H9 (cell line): ENCODE measurements around the gene GABARAP. TPM values are rescaled to one million over a fixed set of nuclear protein-coding genes. Genes with fewer than 3 reads are reported as not detected.

Experiments
- DNase-seq: peaks from one replicate; pipeline ENCODE4 v3.0.0-alpha.2; 2017
- H2AFZ ChIP-seq: one replicate; pipeline ENCODE4 v1.6.1; 2013; ENCODE audit warnings: mild to moderate bottlenecking, low read length, control low read depth, moderate library complexity
- H2AK5ac ChIP-seq: 2 replicates; pipeline ENCODE4 v1.6.1; 2013; ENCODE audit warnings: low read length, control low read depth, mixed read lengths; ENCODE audit not compliant: insufficient read length
- H2BK120ac ChIP-seq: one replicate; pipeline ENCODE4 v1.6.1; 2013; ENCODE audit warnings: low read depth, mild to moderate bottlenecking, low read length, control low read depth, inconsistent platforms; ENCODE audit not compliant: poor library complexity, severe bottlenecking
- H2BK12ac ChIP-seq: 2 replicates; pipeline ENCODE4 v1.6.1; 2013; ENCODE audit warnings: low read length, control low read depth, mixed read lengths, low read depth; ENCODE audit not compliant: insufficient read length
- H2BK15ac ChIP-seq: 2 replicates; pipeline ENCODE4 v1.6.1; 2013; ENCODE audit warnings: low read depth, low read length, control low read depth
- H2BK20ac ChIP-seq: one replicate; pipeline ENCODE4 v1.6.1; 2013; ENCODE audit warnings: low read depth, mild to moderate bottlenecking, low read length, control low read depth, inconsistent platforms; ENCODE audit not compliant: poor library complexity, severe bottlenecking
- H2BK5ac ChIP-seq: 2 replicates; pipeline ENCODE4 v1.6.1; 2013; ENCODE audit warnings: low read length, control low read depth, mixed read lengths; ENCODE audit not compliant: insufficient read length
- H3K14ac ChIP-seq: 2 replicates; pipeline ENCODE4 v1.6.1; 2013; ENCODE audit warnings: low read length, control low read depth; ENCODE audit not compliant: insufficient read depth
- H3K18ac ChIP-seq: 2 replicates; pipeline ENCODE4 v1.6.1; 2013; ENCODE audit warnings: low read depth, mild to moderate bottlenecking, mixed read lengths, low read length, control low read depth; ENCODE audit not compliant: insufficient read length
- H3K23ac ChIP-seq: 2 replicates; pipeline ENCODE4 v1.6.1; 2013; ENCODE audit warnings: low read length, control low read depth, mixed read lengths, low read depth; ENCODE audit not compliant: insufficient read length
- H3K23me2 ChIP-seq: 2 replicates; pipeline ENCODE4 v1.6.1; 2013; ENCODE audit warnings: low read depth, mild to moderate bottlenecking, mixed read lengths, low read length, control low read depth; ENCODE audit not compliant: insufficient read length, poor library complexity, severe bottlenecking
- H3K27ac ChIP-seq: 2 replicates; pipeline ENCODE4 v1.5.1; 2013; ENCODE audit warnings: low read length, control low read depth, mixed read lengths, low read depth; ENCODE audit not compliant: insufficient read length
- H3K27me3 ChIP-seq: 2 replicates; pipeline ENCODE4 v1.6.1; 2013; ENCODE audit warnings: low read length, control low read depth, inconsistent platforms; ENCODE audit not compliant: insufficient read depth
- H3K4ac ChIP-seq: 2 replicates; pipeline ENCODE4 v1.6.1; 2013; ENCODE audit warnings: low read depth, mild to moderate bottlenecking, control low read depth, inconsistent platforms, low read length, moderate library complexity
- H3K4me1 ChIP-seq: 2 replicates; pipeline ENCODE4 v1.6.1; 2013; ENCODE audit warnings: low read length, control low read depth, inconsistent platforms; ENCODE audit not compliant: insufficient read depth
- H3K4me2 ChIP-seq: 2 replicates; pipeline ENCODE4 v1.6.1; 2013; ENCODE audit warnings: low read length, control low read depth, mixed read lengths; ENCODE audit not compliant: insufficient read length, insufficient read depth
- H3K56ac ChIP-seq: 2 replicates; pipeline ENCODE4 v1.6.1; 2013; ENCODE audit warnings: low read depth, mild to moderate bottlenecking, mixed read lengths, low read length, control low read depth; ENCODE audit not compliant: insufficient read length
- H3K79me1 ChIP-seq: 2 replicates; pipeline ENCODE4 v1.6.1; 2013; ENCODE audit warnings: low read depth, mild to moderate bottlenecking, moderate library complexity, low read length, control low read depth, inconsistent platforms; ENCODE audit not compliant: insufficient read depth, poor library complexity, severe bottlenecking
- H3K79me2 ChIP-seq: 2 replicates; pipeline ENCODE4 v1.6.1; 2013; ENCODE audit warnings: low read length, control low read depth, inconsistent platforms; ENCODE audit not compliant: insufficient read depth
- H3K9ac ChIP-seq: 2 replicates; pipeline ENCODE4 v1.6.1; 2013; ENCODE audit warnings: low read length, control low read depth, mixed read lengths; ENCODE audit not compliant: insufficient read length; ENCODE audit errors: extremely low read depth
- H3K9me3 ChIP-seq: one replicate; pipeline ENCODE4 v1.6.1; 2013; ENCODE audit warnings: low read depth, low read length, inconsistent platforms; ENCODE audit not compliant: control insufficient read depth
- H3T11ph ChIP-seq: one replicate; pipeline ENCODE4 v1.6.1; 2013; ENCODE audit warnings: mild to moderate bottlenecking, low read length, control low read depth, inconsistent platforms
- H4K20me1 ChIP-seq: one replicate; pipeline ENCODE4 v1.6.1; 2013; ENCODE audit not compliant: control insufficient read depth, insufficient read length, insufficient read depth
- H4K5ac ChIP-seq: 2 replicates; pipeline ENCODE4 v1.6.1; 2013; ENCODE audit warnings: low read depth, mild to moderate bottlenecking, mixed read lengths, low read length, control low read depth; ENCODE audit not compliant: insufficient read length
- H4K8ac ChIP-seq: replicated peaks from 2 replicates; pipeline ENCODE4 v1.6.1; 2013; ENCODE audit warnings: low read length, control low read depth, mixed read lengths, low read depth; ENCODE audit not compliant: insufficient read length
- H4K91ac ChIP-seq: 2 replicates; pipeline ENCODE4 v1.6.1; 2013; ENCODE audit warnings: low read depth, mild to moderate bottlenecking, moderate library complexity, mixed read lengths, low read length, control low read depth; ENCODE audit not compliant: insufficient read length
- H3K27ac Mint-ChIP-seq, 3 experiments: 2 replicates in 2 of 3; 3 replicates in 1 of 3; pipeline ENCODE4 v1.8.0; 2020 to 2021; ENCODE audit warnings: mixed read lengths in 3 of 3, mild to moderate bottlenecking in 1 of 3, moderate library complexity in 1 of 3
- H3K27me3 Mint-ChIP-seq: 2 replicates; pipeline ENCODE4 v1.8.0; 2021; ENCODE audit warnings: low read depth, mild to moderate bottlenecking, moderate library complexity, mixed read lengths
- H3K36me3 Mint-ChIP-seq, 3 experiments: 2 replicates in 2 of 3; 3 replicates in 1 of 3; pipeline ENCODE4 v1.8.0; 2020 to 2021; ENCODE audit warnings: low read depth in 3 of 3, mixed read lengths in 3 of 3; ENCODE audit not compliant: insufficient read depth in 1 of 3
- H3K4me1 Mint-ChIP-seq, 2 experiments: 2 replicates each; pipeline ENCODE4 v1.8.0; 2020; ENCODE audit warnings: mixed read lengths in 2 of 2
- H3K4me3 Mint-ChIP-seq, 2 experiments: 2 replicates in 1 of 2; 3 replicates in 1 of 2; pipeline ENCODE4 v1.8.0; 2020 to 2021; ENCODE audit warnings: mild to moderate bottlenecking in 2 of 2, mixed read lengths in 2 of 2, moderate library complexity in 1 of 2
- H3K9me3 Mint-ChIP-seq, 2 experiments: 2 replicates in 1 of 2; 3 replicates in 1 of 2; pipeline ENCODE4 v1.8.0; 2020; ENCODE audit warnings: mild to moderate bottlenecking in 2 of 2, mixed read lengths in 2 of 2, moderate library complexity in 1 of 2
- WGBS: extraction: QIAGEN DNeasy Blood & Tissue Kit; methylation state at CpG from one replicate; pipeline ENCODE4 v1.1.7; 2013; ENCODE audit warnings: missing lambda C conversion rate, low lambda C conversion rate, mixed read lengths; ENCODE audit not compliant: insufficient read length; ENCODE audit errors: extremely low coverage; 5-methylcytosine and 5-hydroxymethylcytosine counted together
- total RNA-seq: library from RNA; stranded (reverse); gene quantifications from 2 replicates; pipeline ENCODE4 v1.2.1, GENCODE V29; 2021
- TF ChIP-seq, protein P1 (sequence below): fragments of 200-600 bp; sonication (generic); conservative IDR thresholded peaks from 3 replicates; pipeline ENCODE4 v1.8.0; 2021; ENCODE audit warnings: antibody characterized with exemption, mild to moderate bottlenecking

GABARAP gene
- total RNA-seq, 1 experiment from 2014 or later, result 261 TPM

DNA sequence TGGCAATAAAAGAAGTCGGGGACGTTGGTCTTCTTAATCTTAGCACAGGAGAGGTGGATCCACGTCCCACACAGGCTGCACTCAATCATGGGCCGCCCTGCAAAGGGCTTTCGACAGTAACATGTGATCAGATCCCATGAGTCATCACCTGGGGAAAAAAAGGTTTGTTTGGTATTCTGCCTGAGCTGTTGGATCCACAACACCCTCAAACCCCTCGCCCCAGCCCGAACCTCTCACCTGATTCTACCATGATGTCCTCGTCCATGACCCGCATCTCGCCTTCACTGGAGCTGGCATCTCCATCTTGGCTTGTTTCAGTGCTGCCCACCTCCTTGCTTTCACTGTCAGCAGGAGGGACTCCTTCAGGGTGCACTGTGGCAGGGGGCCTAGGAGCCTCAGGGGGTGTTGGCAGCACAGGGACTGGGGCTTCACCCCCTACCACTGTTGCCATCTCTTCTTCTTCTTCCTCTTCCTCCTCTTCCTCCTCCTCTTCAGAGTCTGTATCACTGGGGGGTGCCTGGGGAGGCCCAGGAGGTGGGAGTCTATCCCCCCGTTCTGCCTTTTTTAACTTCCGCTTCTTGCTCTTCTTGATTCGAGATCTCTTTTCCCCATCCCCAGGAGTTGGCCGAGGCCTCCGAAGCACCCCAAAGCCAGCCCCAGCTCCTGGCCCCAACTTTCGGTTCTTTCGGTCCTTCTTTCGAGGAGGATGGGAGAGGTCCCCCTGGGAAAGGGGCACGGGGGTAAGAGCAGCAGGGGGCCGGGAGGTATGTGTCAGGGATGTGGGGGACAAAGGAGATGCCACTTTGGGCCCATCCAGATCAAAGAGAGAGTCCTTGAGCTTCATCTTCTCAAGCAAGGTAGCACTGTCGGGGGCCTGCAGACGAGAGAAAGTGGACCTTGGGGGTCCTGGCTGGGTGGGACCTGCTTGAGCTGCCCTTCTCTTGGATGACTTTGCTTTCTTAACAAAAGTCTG lies 6.3 kb downstream of the GABARAP start:
- H3K4me1 Mint-ChIP-seq, result peaks cover 40 to 51% of the 10 kb centered on the region in 2 experiments

More for the DNA sequence above, 6.3 kb downstream of the GABARAP start:
- Histone ChIP-seq H2AK5ac (no peak overlapping the region), H4K5ac (no peak overlapping the region), H3T11ph (no peak overlapping the region), H3K79me2 (peaks cover 23% of the 10 kb centered on the region; the same call in 1 of the 2 replicates), H3K9ac (no peak overlapping the region), H4K91ac (no peak overlapping the region), H3K4me2 (no peak overlapping the region), H4K20me1 (no peaks in the 10 kb centered on the region), H3K9me3 (no peaks in the 10 kb centered on the region), H2BK120ac (no peak overlapping the region), H3K27me3 (no peaks in the 10 kb centered on the region), H3K23ac (no peak overlapping the region), H2BK15ac (no peak overlapping the region), H4K8ac (no peak overlapping the region), H3K27ac (no peak overlapping the region), H2BK20ac (no peak overlapping the region), H3K23me2 (peaks cover 7% of the 10 kb centered on the region), H3K79me1 (peaks cover 13% of the 10 kb centered on the region), H3K4me1 (no peaks in the 10 kb centered on the region), H3K56ac (no peak overlapping the region), H3K18ac (no peak overlapping the region), H2BK5ac (no peak overlapping the region), H2AFZ (no peak overlapping the region), H2BK12ac (no peak overlapping the region), H3K4ac (no peak overlapping the region), H3K14ac (no peak overlapping the region)
- peak; percentile 20 for DNase-seq
- Mint-ChIP-seq H3K36me3 (peaks cover 32 to 60% (median 47%) of the 10 kb centered on the region in 3 experiments), H3K9me3 (peaks cover 0 to 2% of the 10 kb centered on the region in 2 experiments; a peak in 1 of 5 replicates), H3K4me3 (peak overlapping the region; percentile 22 to 100; a peak in 4 of 5 replicates), H3K27me3 (no peaks in the 10 kb centered on the region; the same call in 1 of the 2 replicates), H3K27ac (peak overlapping the region in 1 of 3 experiments; percentile 76; a peak in 2 of 7 replicates)
- WGBS, result no CpG with 5 or more reads among the region's 22 CpGs
- TF ChIP-seq, protein P1, sequence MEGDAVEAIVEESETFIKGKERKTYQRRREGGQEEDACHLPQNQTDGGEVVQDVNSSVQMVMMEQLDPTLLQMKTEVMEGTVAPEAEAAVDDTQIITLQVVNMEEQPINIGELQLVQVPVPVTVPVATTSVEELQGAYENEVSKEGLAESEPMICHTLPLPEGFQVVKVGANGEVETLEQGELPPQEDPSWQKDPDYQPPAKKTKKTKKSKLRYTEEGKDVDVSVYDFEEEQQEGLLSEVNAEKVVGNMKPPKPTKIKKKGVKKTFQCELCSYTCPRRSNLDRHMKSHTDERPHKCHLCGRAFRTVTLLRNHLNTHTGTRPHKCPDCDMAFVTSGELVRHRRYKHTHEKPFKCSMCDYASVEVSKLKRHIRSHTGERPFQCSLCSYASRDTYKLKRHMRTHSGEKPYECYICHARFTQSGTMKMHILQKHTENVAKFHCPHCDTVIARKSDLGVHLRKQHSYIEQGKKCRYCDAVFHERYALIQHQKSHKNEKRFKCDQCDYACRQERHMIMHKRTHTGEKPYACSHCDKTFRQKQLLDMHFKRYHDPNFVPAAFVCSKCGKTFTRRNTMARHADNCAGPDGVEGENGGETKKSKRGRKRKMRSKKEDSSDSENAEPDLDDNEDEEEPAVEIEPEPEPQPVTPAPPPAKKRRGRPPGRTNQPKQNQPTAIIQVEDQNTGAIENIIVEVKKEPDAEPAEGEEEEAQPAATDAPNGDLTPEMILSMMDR, result no peak
